Vagina (tissue), 2 donors: ENCODE measurements around the gene RNF213. TPM values are rescaled to one million over a fixed set of nuclear protein-coding genes. Genes with fewer than 3 reads are reported as not detected.
"Not testable (repeated sequence)": the region's sequence is repeated elsewhere in the genome, so short reads cannot be mapped to it uniquely, and the experiment has no call there.

Experiments used
- DNase-seq, 2 donors: peaks; one replicate each; pipeline ENCODE4 v3.0.0-alpha.2; 2017; ENCODE audit errors: extremely low spot score in 2 of 2
- H3K27ac ChIP-seq: fragments of 200-600 bp; sonication (generic); one replicate; pipeline ENCODE4 v1.5.1; 2019
- H3K27me3 ChIP-seq: fragments of 200-600 bp; sonication (generic); one replicate; pipeline ENCODE4 v1.5.1; 2019
- H3K36me3 ChIP-seq, 2 donors: fragments of 200-600 bp; sonication (generic); one replicate each; pipeline ENCODE4 v1.5.1; 2017 to 2019
- H3K4me1 ChIP-seq: fragments of 200-600 bp; sonication (generic); one replicate; pipeline ENCODE4 v1.5.1; 2019
- H3K4me3 ChIP-seq, 2 donors: fragments of 200-600 bp; sonication (generic); 1 replicate in 1 of 2; 2 replicates in 1 of 2; pipeline ENCODE4 v1.5.1; 2016 to 2019
- H3K9me3 ChIP-seq: fragments of 200-600 bp; sonication (generic); one replicate; pipeline ENCODE4 v1.5.1; 2019
- POLR2A ChIP-seq, 2 donors: fragments of 450-650 bp; IDR thresholded peaks; one replicate each; pipeline ENCODE4 v1.6.1; 2017; ENCODE audit warnings: antibody characterized with exemption in 2 of 2, mild to moderate bottlenecking in 2 of 2, moderate library complexity in 2 of 2
- POLR2AphosphoS5 ChIP-seq, 2 donors: sonication (generic); formaldehyde crosslinking; IDR thresholded peaks; one replicate each; pipeline ENCODE4 v1.9.0; 2017; ENCODE audit warnings: antibody characterized with exemption in 2 of 2, mild to moderate bottlenecking in 2 of 2, low read depth in 1 of 2; ENCODE audit not compliant: insufficient read depth in 1 of 2
- intact Hi-C: fragments of 100-400 bp; cut with DNase I; formaldehyde crosslinking; loops from one replicate; pipeline ENCODE4 v1.15.1; 2023
- total RNA-seq: library from RNA; depleted of rRNA; stranded (reverse); fragments of >200 nt; gene quantifications from one replicate; pipeline ENCODE4 v1.2.3, GENCODE V29; 2016
- TF ChIP-seq, protein P1 (sequence below), 3 experiments: fragments of 450-650 bp in 2 of 3; fragments of 200-600 bp in 1 of 3; sonication (generic) in 1 of 3; IDR thresholded peaks; one replicate each; pipeline ENCODE4 v1.5.1; 2017 to 2019; ENCODE audit warnings: antibody characterized with exemption in 3 of 3, mild to moderate bottlenecking in 2 of 3, moderate library complexity in 2 of 3

RNF213 gene
- total RNA-seq, 1 donor from 2014 or later = 144 TPM

DNA sequence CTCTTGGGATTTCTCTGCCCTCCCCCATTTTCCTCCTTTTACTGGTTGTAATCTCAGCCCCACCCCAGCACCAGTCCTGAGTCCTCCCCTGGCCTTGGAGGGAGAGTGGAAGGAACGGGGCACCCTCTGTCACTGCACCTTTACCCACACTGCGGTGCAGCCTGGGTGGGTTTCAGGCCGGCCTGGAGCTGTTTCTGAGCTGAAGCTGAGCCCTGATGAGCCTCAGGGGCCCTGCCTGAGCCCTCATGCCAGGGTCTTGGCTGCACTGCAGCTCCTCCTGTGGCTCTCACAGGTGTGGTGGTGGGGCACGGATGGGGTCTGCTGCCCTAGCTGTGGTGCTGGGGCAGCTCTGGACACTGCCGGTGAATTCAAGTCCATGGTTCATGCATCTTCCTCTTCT lies 34.5 kb downstream of the RNF213 start:
- H3K27me3 ChIP-seq = no peaks in the 10 kb centered on the region
- no peak overlapping the region for H3K4me3 ChIP-seq
- H3K9me3 ChIP-seq = no peaks in the 10 kb centered on the region
- no peak for DNase-seq
- TF ChIP-seq POLR2A (IDR thresholded peaks at IDR 0.05) (no peak), POLR2AphosphoS5 (IDR thresholded peaks at IDR 0.05; ENCODE audit: insufficient read depth in 1 of 2, low read depth in 1 of 2) (no peak)
- TF ChIP-seq, protein P1, sequence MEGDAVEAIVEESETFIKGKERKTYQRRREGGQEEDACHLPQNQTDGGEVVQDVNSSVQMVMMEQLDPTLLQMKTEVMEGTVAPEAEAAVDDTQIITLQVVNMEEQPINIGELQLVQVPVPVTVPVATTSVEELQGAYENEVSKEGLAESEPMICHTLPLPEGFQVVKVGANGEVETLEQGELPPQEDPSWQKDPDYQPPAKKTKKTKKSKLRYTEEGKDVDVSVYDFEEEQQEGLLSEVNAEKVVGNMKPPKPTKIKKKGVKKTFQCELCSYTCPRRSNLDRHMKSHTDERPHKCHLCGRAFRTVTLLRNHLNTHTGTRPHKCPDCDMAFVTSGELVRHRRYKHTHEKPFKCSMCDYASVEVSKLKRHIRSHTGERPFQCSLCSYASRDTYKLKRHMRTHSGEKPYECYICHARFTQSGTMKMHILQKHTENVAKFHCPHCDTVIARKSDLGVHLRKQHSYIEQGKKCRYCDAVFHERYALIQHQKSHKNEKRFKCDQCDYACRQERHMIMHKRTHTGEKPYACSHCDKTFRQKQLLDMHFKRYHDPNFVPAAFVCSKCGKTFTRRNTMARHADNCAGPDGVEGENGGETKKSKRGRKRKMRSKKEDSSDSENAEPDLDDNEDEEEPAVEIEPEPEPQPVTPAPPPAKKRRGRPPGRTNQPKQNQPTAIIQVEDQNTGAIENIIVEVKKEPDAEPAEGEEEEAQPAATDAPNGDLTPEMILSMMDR (IDR thresholded peaks at IDR 0.05) = no peak
- no peaks in the 10 kb centered on the region for H3K4me1 ChIP-seq
- peaks cover 0 to 90% of the 10 kb centered on the region in 2 donors for H3K36me3 ChIP-seq
- intact Hi-C loops = no loop called here
- no peak overlapping the region for H3K27ac ChIP-seq

DNA sequence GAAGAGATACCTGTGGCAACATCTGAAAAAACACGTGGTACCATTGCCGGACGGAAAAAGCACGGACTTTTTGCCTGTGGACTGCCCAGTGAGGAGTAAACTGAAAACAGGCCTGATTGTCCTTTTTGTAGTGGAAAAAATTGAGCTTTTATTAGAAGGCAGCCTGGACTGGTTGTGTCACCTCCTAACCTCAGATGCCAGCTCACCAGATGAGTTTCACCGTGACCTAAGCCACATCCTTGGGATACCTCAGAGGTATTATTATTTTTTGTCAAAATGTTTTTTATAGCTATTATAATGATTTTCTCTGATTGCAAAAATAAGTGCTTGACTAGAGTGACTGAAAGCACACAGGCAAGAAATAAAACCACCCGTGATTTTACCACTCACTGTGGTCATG lies 34.9 kb downstream of the RNF213 start:
- no peaks in the 10 kb centered on the region for H3K27me3 ChIP-seq
- DNase-seq = no peak
- no peaks in the 10 kb centered on the region for H3K4me1 ChIP-seq
- H3K4me3 ChIP-seq = no peak overlapping the region
- no peak overlapping the region for H3K27ac ChIP-seq
- no peak for TF ChIP-seq POLR2AphosphoS5 (IDR thresholded peaks at IDR 0.05; ENCODE audit: insufficient read depth in 1 of 2, low read depth in 1 of 2)
- TF ChIP-seq, protein P1 (IDR thresholded peaks at IDR 0.05) = no peak
- no peak for TF ChIP-seq POLR2A (IDR thresholded peaks at IDR 0.05)
- H3K9me3 ChIP-seq = no peaks in the 10 kb centered on the region
- intact Hi-C loops = no loop called here
- H3K36me3 ChIP-seq = peaks cover 0 to 90% of the 10 kb centered on the region in 2 donors

DNA sequence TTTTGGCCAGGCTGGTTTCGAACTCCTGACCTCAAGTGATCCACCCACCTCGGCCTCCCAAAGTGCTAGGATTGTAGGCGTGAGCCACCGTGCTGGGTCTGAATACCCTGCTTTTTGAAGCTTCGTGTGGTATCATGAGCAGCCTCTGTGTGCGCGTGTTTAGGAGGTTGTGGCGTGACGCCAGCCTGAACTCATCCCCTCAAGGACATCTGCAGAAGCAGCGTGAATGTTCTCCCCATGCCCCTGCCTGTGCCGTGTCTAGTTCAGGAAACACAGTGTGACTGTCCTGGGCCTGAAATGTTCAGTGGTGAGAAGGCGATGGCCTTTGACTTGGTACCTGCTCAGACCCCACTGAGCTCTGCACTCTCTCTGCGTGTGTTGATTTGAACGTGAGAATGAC lies 35.6 kb downstream of the RNF213 start:
- no peak overlapping the region for H3K27ac ChIP-seq
- no peaks in the 10 kb centered on the region for H3K9me3 ChIP-seq
- intact Hi-C loops = no loop called here
- no peak for TF ChIP-seq POLR2AphosphoS5 (IDR thresholded peaks at IDR 0.05; ENCODE audit: insufficient read depth in 1 of 2, low read depth in 1 of 2)
- TF ChIP-seq, protein P1 (IDR thresholded peaks at IDR 0.05) = no peak
- no peak for DNase-seq
- no peaks in the 10 kb centered on the region for H3K4me1 ChIP-seq
- H3K36me3 ChIP-seq = peaks cover 0 to 90% of the 10 kb centered on the region in 2 donors
- H3K27me3 ChIP-seq = no peaks in the 10 kb centered on the region
- no peak overlapping the region for H3K4me3 ChIP-seq

DNA sequence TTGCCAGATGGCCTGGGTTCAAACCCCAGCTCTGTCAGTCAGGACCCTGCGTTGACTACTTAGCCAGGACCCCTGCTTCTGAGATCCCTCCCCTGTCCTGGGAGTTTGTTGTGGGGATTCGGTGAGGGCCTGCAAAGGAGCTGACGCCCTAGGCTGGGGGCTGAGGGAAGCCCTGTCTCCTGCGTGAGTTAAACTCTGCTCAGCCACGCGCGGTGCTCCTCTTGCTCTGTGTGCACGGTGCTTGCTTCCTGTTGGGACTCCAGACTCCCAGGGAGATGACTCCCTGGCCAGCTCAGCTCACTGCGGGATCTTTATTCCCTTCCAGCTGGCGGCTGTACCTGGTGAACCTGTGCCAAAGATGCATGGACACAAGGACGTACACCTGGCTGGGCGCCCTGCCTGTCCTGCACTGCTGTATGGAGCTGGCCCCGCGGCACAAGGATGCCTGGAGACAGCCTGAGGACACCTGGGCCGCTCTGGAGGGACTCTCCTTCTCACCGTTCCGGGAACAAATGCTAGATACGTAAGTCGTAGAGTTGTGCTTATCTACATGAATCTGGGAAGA lies 37.4 kb downstream of the RNF213 start:
- intact Hi-C loops = no loop called here
- Histone ChIP-seq H3K4me1 (no peaks in the 10 kb centered on the region), H3K36me3 (peaks cover 0 to 91% of the 10 kb centered on the region in 2 donors), H3K27ac (no peak overlapping the region), H3K27me3 (no peaks in the 10 kb centered on the region), H3K4me3 (no peak overlapping the region), H3K9me3 (no peaks in the 10 kb centered on the region)
- DNase-seq = no peak
- TF ChIP-seq, protein P1 (IDR thresholded peaks at IDR 0.05) = no peak
- TF ChIP-seq POLR2A (IDR thresholded peaks at IDR 0.05) = no peak
- TF ChIP-seq POLR2AphosphoS5 (IDR thresholded peaks at IDR 0.05; ENCODE audit: insufficient read depth in 1 of 2, low read depth in 1 of 2) = no peak

DNA sequence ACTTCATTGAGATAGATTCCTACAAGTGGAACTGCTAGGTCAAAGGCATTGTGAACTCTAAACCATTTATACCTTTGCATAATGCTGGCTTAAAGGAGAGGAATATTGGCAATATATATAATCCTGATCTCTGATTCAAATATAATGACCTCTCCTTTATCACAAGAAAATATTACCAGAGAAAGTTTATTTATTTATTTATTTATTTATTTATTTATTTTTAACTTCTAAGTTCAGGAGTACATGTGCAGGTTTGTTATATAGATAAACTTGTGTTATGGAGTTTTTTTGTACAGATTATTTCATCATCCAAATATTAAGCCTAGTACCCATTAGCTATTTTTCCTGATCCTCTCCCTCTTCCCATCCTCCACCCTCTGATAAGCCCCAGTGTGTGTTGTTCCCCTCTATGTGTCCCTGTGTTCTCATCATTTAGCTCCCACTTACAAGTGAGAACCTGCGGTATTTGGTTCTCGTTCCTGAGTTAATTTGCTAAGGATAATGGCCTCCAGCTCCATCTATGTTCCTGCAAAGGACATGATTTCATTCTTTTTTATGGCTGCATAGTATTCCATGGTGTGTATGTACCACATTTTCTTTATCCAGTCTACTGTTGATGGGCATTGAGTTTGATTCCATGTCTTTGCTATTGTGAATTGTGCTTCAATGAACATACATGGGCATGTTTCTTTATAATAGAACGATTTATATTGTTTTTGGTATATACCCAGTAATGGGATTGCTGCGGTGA lies 38.9 kb downstream of the RNF213 start:
- DNase-seq, intact Hi-C loops: not testable (repeated sequence)
- H3K36me3 ChIP-seq = peaks cover 0 to 96% of the 10 kb centered on the region in 2 donors

DNA sequence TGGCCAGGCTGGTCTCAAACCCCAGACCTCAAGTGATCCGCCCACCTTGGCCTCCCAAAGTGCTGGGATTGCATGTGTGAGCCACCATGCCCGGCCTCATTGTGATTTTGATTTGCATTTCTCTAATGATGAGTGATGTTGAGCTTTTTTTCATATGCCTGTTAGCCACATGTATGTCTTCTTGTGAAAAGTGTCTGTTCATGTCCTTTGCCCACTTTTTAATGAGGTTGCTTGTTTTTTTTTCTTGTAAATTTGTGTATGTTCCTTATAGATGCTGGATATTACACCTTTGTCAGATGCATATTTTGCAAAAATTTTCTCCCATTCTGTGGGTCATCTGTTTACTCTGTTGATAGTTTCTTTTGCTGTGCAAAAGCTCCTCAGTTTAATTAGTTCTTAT lies 40.1 kb downstream of the RNF213 start:
- H3K27ac ChIP-seq, DNase-seq, H3K4me3 ChIP-seq, H3K4me1 ChIP-seq, intact Hi-C loops, H3K9me3 ChIP-seq, H3K27me3 ChIP-seq: not testable (repeated sequence)
- H3K36me3 ChIP-seq = peaks cover 0 to 96% of the 10 kb centered on the region in 2 donors

More for the DNA sequence above, 38.9 kb downstream of the RNF213 start:
- not testable (repeated sequence) for H3K27ac ChIP-seq, H3K9me3 ChIP-seq, H3K4me1 ChIP-seq, H3K4me3 ChIP-seq, H3K27me3 ChIP-seq
